ENCODE measurements around the gene HOXA1.

The HOXA1 gene

DNA sequence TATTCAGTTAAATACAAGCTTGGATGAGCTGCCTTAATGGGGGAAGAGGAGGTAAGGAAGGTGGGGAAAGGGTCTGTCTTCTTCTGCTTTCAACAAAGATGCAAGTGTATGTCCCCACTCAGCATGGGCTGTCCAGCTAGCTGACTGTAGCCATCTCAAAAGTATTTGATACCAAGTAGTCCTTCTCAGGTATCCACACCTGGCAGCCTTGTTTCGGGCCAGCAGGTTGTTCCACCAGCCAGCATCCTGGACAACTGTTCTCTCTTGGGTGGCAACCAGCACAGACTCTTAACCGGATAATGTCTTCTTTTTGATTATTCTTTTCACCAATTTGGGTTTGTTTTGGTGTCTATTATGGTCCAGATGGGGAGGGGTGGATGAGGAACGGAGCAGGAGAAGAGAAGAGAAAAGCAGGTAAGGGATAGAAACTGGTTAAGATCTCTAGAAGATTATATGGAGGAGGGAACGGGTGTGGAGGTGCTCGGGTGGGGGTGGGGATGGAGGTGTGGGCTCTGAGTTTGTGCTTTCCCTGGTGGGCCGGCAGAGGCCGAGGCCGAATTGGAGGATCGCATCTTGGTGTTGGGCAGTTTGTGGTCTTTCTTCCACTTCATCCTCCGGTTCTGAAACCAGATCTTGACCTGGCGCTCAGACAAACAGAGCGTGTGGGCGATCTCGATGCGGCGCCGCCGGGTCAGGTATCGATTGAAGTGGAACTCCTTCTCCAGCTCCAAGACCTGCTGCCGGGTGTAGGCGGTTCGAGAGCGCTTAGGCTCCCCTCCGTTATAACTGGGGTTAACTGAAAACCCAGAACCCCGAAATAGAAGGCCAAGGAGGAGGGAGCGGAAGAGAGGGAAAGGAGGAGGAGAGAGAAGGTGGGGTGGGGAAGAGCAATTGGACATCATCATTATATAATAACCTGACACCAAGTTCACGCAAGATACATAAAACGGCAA is 33.3 kb upstream of the HOXA1 start:
- Histone ChIP-seq H2BK5ac (ENCODE audit: low read depth, low read length, poor library complexity, severe bottlenecking) (no peak overlapping the region), H3K4ac (ENCODE audit: low read depth in 1 of 2, low read length in 2 of 2) (no peak overlapping the region), H3K27ac (ENCODE audit: low read length, poor library complexity, severe bottlenecking) (no peak overlapping the region), H2BK15ac (ENCODE audit: low read depth, poor library complexity, severe bottlenecking) (no peak overlapping the region), H2BK120ac (ENCODE audit: low read depth, low read length) (no peak overlapping the region), H3K14ac (ENCODE audit: low read length in 2 of 2) (no peak overlapping the region), H3K18ac (ENCODE audit: low read depth in 1 of 2, low read length in 2 of 2) (no peak overlapping the region), H3K23ac (ENCODE audit: low read length in 2 of 2) (peak overlapping the region in 1 of 2 experiments; percentile 15), H4K8ac (ENCODE audit: low read length) (no peak overlapping the region), H3K36me3 (ENCODE audit: control insufficient read depth in 1 of 2, insufficient read depth in 2 of 2, low read depth in 1 of 2, low read length in 2 of 2) (peaks cover 0 to 19% of the 10 kb centered on the region in 2 experiments), H2AFZ (ENCODE audit: low read depth, low read length) (no peak overlapping the region), H3K27me3 (ENCODE audit: control insufficient read depth in 1 of 2, insufficient read depth in 1 of 2, low read length in 2 of 2) (no peaks in the 10 kb centered on the region), H3K9me3 (ENCODE audit: control insufficient read depth, low read length) (no peaks in the 10 kb centered on the region), H2BK12ac (ENCODE audit: low read length in 2 of 2) (no peak overlapping the region), H3K4me3 (ENCODE audit: insufficient read depth in 1 of 2, low read depth in 1 of 2, low read length in 2 of 2) (peak overlapping the region in 1 of 2 experiments; percentile 73), H3K4me1 (ENCODE audit: control insufficient read depth, insufficient read depth, low read depth, low read length) (peaks cover 18% of the 10 kb centered on the region), H3K79me1 (replicated peaks; ENCODE audit: low read length, poor library complexity, severe bottlenecking) (no peaks in the 10 kb centered on the region), H4K91ac (ENCODE audit: low read length) (no peak overlapping the region), H3K9ac (ENCODE audit: low read length) (peak overlapping the region; percentile 77), H2AK5ac (ENCODE audit: low read length, severe bottlenecking) (peak overlapping the region; percentile 31), H3K4me2 (ENCODE audit: low read length, poor library complexity, severe bottlenecking) (peak overlapping the region; percentile 55)
- 49% methylated on average over 25 of the region's 28 CpGs for WGBS
- no peak for DNase-seq

DNA sequence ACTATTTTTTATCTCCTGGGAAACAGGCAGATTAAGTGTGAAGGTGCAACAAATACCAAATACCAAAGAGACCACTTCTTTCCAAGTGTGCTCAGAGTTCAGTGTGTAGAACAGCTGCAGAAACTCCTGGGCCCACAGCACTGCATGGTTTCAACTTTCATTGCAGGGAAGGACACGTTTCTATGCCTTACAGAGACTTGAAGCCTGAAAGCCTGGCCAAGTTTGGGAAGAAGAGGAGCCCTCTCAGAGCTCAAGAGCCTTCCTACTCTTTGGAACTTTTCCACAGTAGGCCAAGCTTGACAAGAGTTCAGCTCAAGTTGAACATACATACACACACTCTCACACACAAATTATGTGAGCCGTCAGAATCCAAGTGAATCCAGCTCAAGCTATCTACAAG is 32.2 kb upstream of the HOXA1 start:
- H2BK5ac ChIP-seq (ENCODE audit: low read depth, low read length, poor library complexity, severe bottlenecking), result no peak overlapping the region
- DNase-seq, result no peak
- H2BK120ac ChIP-seq (ENCODE audit: low read depth, low read length), result no peak overlapping the region
- H3K9me3 ChIP-seq (ENCODE audit: control insufficient read depth, low read length), result no peaks in the 10 kb centered on the region
- H3K9ac ChIP-seq (ENCODE audit: low read length), result no peak overlapping the region
- no peak overlapping the region for H2BK12ac ChIP-seq (ENCODE audit: low read length in 2 of 2)
- no peak overlapping the region for H2AFZ ChIP-seq (ENCODE audit: low read depth, low read length)
- WGBS, result 27% methylated on average over 2 of the region's 2 CpGs
- no peak overlapping the region for H3K4me2 ChIP-seq (ENCODE audit: low read length, poor library complexity, severe bottlenecking)
- H3K4me1 ChIP-seq (ENCODE audit: control insufficient read depth, insufficient read depth, low read depth, low read length), result peaks cover 21% of the 10 kb centered on the region
- H4K8ac ChIP-seq (ENCODE audit: low read length), result no peak overlapping the region
- no peak overlapping the region for H3K18ac ChIP-seq (ENCODE audit: low read depth in 1 of 2, low read length in 2 of 2)
- peaks cover 7 to 28% of the 10 kb centered on the region in 2 experiments for H3K36me3 ChIP-seq (ENCODE audit: control insufficient read depth in 1 of 2, insufficient read depth in 2 of 2, low read depth in 1 of 2, low read length in 2 of 2)
- H4K91ac ChIP-seq (ENCODE audit: low read length), result no peak overlapping the region
- no peak overlapping the region for H3K14ac ChIP-seq (ENCODE audit: low read length in 2 of 2)
- peak overlapping the region; percentile 6 for H2AK5ac ChIP-seq (ENCODE audit: low read length, severe bottlenecking)
- H3K27ac ChIP-seq (ENCODE audit: low read length, poor library complexity, severe bottlenecking), result no peak overlapping the region
- no peak overlapping the region for H3K23ac ChIP-seq (ENCODE audit: low read length in 2 of 2)
- no peak overlapping the region for H3K4me3 ChIP-seq (ENCODE audit: insufficient read depth in 1 of 2, low read depth in 1 of 2, low read length in 2 of 2)
- no peak overlapping the region for H3K4ac ChIP-seq (ENCODE audit: low read depth in 1 of 2, low read length in 2 of 2)
- H3K79me1 ChIP-seq (replicated peaks; ENCODE audit: low read length, poor library complexity, severe bottlenecking), result no peaks in the 10 kb centered on the region
- H3K27me3 ChIP-seq (ENCODE audit: control insufficient read depth in 1 of 2, insufficient read depth in 1 of 2, low read length in 2 of 2), result no peaks in the 10 kb centered on the region
- H2BK15ac ChIP-seq (ENCODE audit: low read depth, poor library complexity, severe bottlenecking), result no peak overlapping the region

DNA sequence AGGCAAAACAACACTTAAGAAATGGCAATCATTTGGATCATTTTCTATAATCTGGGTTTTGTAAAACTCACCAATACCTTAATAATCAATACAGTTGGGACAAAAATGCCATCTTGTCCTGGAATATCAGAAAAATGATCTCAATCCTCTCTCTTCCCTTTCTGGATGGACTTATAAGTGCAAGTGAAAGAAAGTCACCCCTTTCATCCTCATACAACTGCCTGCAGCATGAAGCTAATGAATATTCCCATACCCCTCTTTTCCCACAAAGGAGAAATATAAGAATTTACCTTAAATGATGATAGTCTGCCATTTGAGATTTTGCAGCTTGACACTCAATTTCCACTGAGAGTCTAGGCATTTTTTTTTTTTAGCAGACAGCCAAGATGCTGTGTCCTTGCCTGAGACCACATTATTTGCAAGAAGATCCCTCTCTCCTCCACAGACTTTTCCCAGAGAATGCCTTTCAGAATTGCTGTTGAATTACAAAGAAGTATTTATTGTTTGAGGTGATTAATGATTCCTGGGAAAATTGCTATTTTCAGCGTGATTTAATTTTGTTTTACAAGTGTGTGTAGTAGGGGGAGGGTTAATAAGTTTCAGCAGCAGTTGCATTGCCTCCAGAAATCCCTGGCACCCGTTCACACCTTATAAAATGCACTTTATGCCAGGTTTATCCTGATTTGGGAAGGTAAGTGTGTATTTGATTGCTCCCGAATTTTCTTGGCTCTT is 31.0 kb upstream of the HOXA1 start:
- H2BK5ac ChIP-seq (ENCODE audit: low read depth, low read length, poor library complexity, severe bottlenecking), result no peak overlapping the region
- peak overlapping the region; percentile 9 for H3K9ac ChIP-seq (ENCODE audit: low read length)
- H2BK15ac ChIP-seq (ENCODE audit: low read depth, poor library complexity, severe bottlenecking), result no peak overlapping the region
- H3K23ac ChIP-seq (ENCODE audit: low read length in 2 of 2), result no peak overlapping the region
- 5% methylated on average over 1 of the region's 3 CpGs for WGBS
- H2AFZ ChIP-seq (ENCODE audit: low read depth, low read length), result no peak overlapping the region
- no peak overlapping the region for H2AK5ac ChIP-seq (ENCODE audit: low read length, severe bottlenecking)
- no peak overlapping the region for H2BK12ac ChIP-seq (ENCODE audit: low read length in 2 of 2)
- H3K14ac ChIP-seq (ENCODE audit: low read length in 2 of 2), result no peak overlapping the region
- no peaks in the 10 kb centered on the region for H3K79me1 ChIP-seq (replicated peaks; ENCODE audit: low read length, poor library complexity, severe bottlenecking)
- H3K9me3 ChIP-seq (ENCODE audit: control insufficient read depth, low read length), result no peaks in the 10 kb centered on the region
- peaks cover 10 to 41% of the 10 kb centered on the region in 2 experiments for H3K36me3 ChIP-seq (ENCODE audit: control insufficient read depth in 1 of 2, insufficient read depth in 2 of 2, low read depth in 1 of 2, low read length in 2 of 2)
- H4K91ac ChIP-seq (ENCODE audit: low read length), result no peak overlapping the region
- peaks cover 21% of the 10 kb centered on the region for H3K4me1 ChIP-seq (ENCODE audit: control insufficient read depth, insufficient read depth, low read depth, low read length)
- no peak overlapping the region for H4K8ac ChIP-seq (ENCODE audit: low read length)
- no peak overlapping the region for H3K27ac ChIP-seq (ENCODE audit: low read length, poor library complexity, severe bottlenecking)
- H3K27me3 ChIP-seq (ENCODE audit: control insufficient read depth in 1 of 2, insufficient read depth in 1 of 2, low read length in 2 of 2), result no peaks in the 10 kb centered on the region
- H3K4me2 ChIP-seq (ENCODE audit: low read length, poor library complexity, severe bottlenecking), result no peak overlapping the region
- no peak overlapping the region for H3K18ac ChIP-seq (ENCODE audit: low read depth in 1 of 2, low read length in 2 of 2)
- DNase-seq, result no peak
- H3K4me3 ChIP-seq (ENCODE audit: insufficient read depth in 1 of 2, low read depth in 1 of 2, low read length in 2 of 2), result no peak overlapping the region
- H3K4ac ChIP-seq (ENCODE audit: low read depth in 1 of 2, low read length in 2 of 2), result no peak overlapping the region
- no peak overlapping the region for H2BK120ac ChIP-seq (ENCODE audit: low read depth, low read length)

DNA sequence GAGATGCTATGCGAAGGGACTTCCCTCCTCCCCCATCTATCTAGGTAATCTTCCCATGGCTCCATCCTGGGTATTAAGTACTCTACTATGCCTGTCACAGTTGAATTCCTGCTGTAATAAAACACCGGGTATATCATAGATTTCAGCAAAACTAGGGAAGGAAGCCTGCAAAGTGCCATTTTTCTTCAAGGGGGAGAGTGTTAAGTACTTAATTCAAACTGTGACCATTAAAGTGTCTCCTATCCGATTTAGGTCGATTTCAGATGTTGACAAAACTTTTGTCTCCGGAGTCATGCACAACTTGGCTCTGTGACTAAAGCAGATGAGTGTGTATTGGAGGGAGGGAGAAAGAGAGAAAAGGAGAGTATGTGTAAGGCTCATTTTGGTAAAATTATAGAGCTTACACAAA is 30.2 kb upstream of the HOXA1 start:
- no peaks in the 10 kb centered on the region for H3K9me3 ChIP-seq (ENCODE audit: control insufficient read depth, low read length)
- no peak overlapping the region for H2AK5ac ChIP-seq (ENCODE audit: low read length, severe bottlenecking)
- H3K23ac ChIP-seq (ENCODE audit: low read length in 2 of 2), result no peak overlapping the region
- no peak overlapping the region for H2BK15ac ChIP-seq (ENCODE audit: low read depth, poor library complexity, severe bottlenecking)
- H3K4me2 ChIP-seq (ENCODE audit: low read length, poor library complexity, severe bottlenecking), result no peak overlapping the region
- WGBS, result 27% methylated on average over 4 of the region's 5 CpGs
- no peak overlapping the region for H4K91ac ChIP-seq (ENCODE audit: low read length)
- no peak overlapping the region for H2BK120ac ChIP-seq (ENCODE audit: low read depth, low read length)
- H2BK12ac ChIP-seq (ENCODE audit: low read length in 2 of 2), result no peak overlapping the region
- H3K79me1 ChIP-seq (replicated peaks; ENCODE audit: low read length, poor library complexity, severe bottlenecking), result no peaks in the 10 kb centered on the region
- no peak overlapping the region for H4K8ac ChIP-seq (ENCODE audit: low read length)
- H3K27ac ChIP-seq (ENCODE audit: low read length, poor library complexity, severe bottlenecking), result peak overlapping the region; percentile 0
- peaks cover 20% of the 10 kb centered on the region for H3K4me1 ChIP-seq (ENCODE audit: control insufficient read depth, insufficient read depth, low read depth, low read length)
- H2BK5ac ChIP-seq (ENCODE audit: low read depth, low read length, poor library complexity, severe bottlenecking), result no peak overlapping the region
- H2AFZ ChIP-seq (ENCODE audit: low read depth, low read length), result no peak overlapping the region
- H3K27me3 ChIP-seq (ENCODE audit: control insufficient read depth in 1 of 2, insufficient read depth in 1 of 2, low read length in 2 of 2), result no peaks in the 10 kb centered on the region
- no peak overlapping the region for H3K4ac ChIP-seq (ENCODE audit: low read depth in 1 of 2, low read length in 2 of 2)
- no peak overlapping the region for H3K14ac ChIP-seq (ENCODE audit: low read length in 2 of 2)
- H3K18ac ChIP-seq (ENCODE audit: low read depth in 1 of 2, low read length in 2 of 2), result no peak overlapping the region
- peak overlapping the region; percentile 9 for H3K9ac ChIP-seq (ENCODE audit: low read length)
- no peak overlapping the region for H3K4me3 ChIP-seq (ENCODE audit: insufficient read depth in 1 of 2, low read depth in 1 of 2, low read length in 2 of 2)
- H3K36me3 ChIP-seq (ENCODE audit: control insufficient read depth in 1 of 2, insufficient read depth in 2 of 2, low read depth in 1 of 2, low read length in 2 of 2), result peaks cover 10 to 46% of the 10 kb centered on the region in 2 experiments
- no peak for DNase-seq
